Endothelial cell of umbilical vein (primary cell): ENCODE results near the gene KIF23. TPM values are rescaled to one million over a fixed set of nuclear protein-coding genes. Genes with fewer than 3 reads are reported as not detected.
A peak's percentile ranks its signal among the peaks of the same experiment; 100 is the strongest.

ENCODE experiments used
- BruUV-seq: library from RNA; stranded (reverse); fragments of 400-500 nt; replicated peaks from 2 replicates; lab custom pipeline; 2021; lab: Mats Ljungman, UMichigan
- CTCF ChIA-PET: fragments of 300-600, 350-600 bp; sonication (Branson Sonifier 250); formaldehyde crosslinking; loops from one replicate; lab custom pipeline; 2021; ENCODE audit warnings: antibody characterized with exemption, inconsistent platforms; lab: Charles Lee
- POLR2A ChIA-PET: fragments of 300-600, 350-600 bp; sonication (Branson Sonifier 250); formaldehyde crosslinking; loops from one replicate; lab custom pipeline; 2021; ENCODE audit warnings: antibody characterized with exemption, inconsistent platforms; lab: Charles Lee
- DNase-seq: peaks from one replicate; pipeline ENCODE4 v3.0.0-alpha.2; 2011; ENCODE audit warnings: low read depth, low spot score
- FAIRE-seq: peaks from 2 replicates; lab custom pipeline; 2011; peaks lifted over from hg19 to GRCh38; lab: Jason Lieb, UNC
- H2AFZ ChIP-seq: 2 replicates; pipeline ENCODE4 v1.6.0; 2012; ENCODE audit warnings: low read depth, low read length, control low read depth, inconsistent platforms
- H3K27ac ChIP-seq: 2 replicates; pipeline ENCODE4 v1.5.1; 2011; ENCODE audit warnings: low read depth, mild to moderate bottlenecking, control low read depth, low read length, moderate library complexity; ENCODE audit not compliant: insufficient read depth
- H3K27me3 ChIP-seq, 2 experiments: 2 replicates each; pipeline versions ENCODE4 v1.6.0 to v1.6.1; 2011; ENCODE audit warnings: low read length in 2 of 2, mixed read lengths in 1 of 2; ENCODE audit not compliant: control insufficient read depth in 2 of 2, insufficient read depth in 2 of 2
- H3K36me3 ChIP-seq, 2 experiments: 2 replicates in 1 of 2; 3 replicates in 1 of 2; pipeline ENCODE4 v1.5.1; 2011; ENCODE audit warnings: low read length in 2 of 2, mild to moderate bottlenecking in 1 of 2, moderate library complexity in 1 of 2; ENCODE audit not compliant: control insufficient read depth in 2 of 2, insufficient read depth in 2 of 2; ENCODE audit errors: extremely low read depth in 1 of 2
- H3K4me1 ChIP-seq: 3 replicates; pipeline ENCODE4 v1.5.1; 2011; ENCODE audit warnings: mild to moderate bottlenecking, low read length; ENCODE audit not compliant: control insufficient read depth, insufficient read depth; ENCODE audit errors: extremely low read depth
- H3K4me2 ChIP-seq: 2 replicates; pipeline ENCODE4 v1.6.1; 2011; ENCODE audit warnings: low read length, control low read depth, mixed read lengths; ENCODE audit not compliant: insufficient read depth
- H3K4me3 ChIP-seq, 3 experiments: fragments of 200-600 bp in 1 of 3; sonication (generic), shearing (Covaris generic) in 1 of 3; replicated peaks in 1 of 3; 2 replicates each; pipeline ENCODE4 v1.5.1; 2011 to 2016; ENCODE audit warnings: control low read depth in 3 of 3, low read length in 3 of 3, mild to moderate bottlenecking in 2 of 3, inconsistent platforms in 1 of 3, low read depth in 1 of 3, moderate library complexity in 1 of 3; ENCODE audit not compliant: insufficient read depth in 1 of 3
- H3K79me2 ChIP-seq: 2 replicates; pipeline ENCODE4 v1.6.0; 2012; ENCODE audit warnings: low read length, inconsistent platforms; ENCODE audit not compliant: control insufficient read depth, insufficient read depth
- H3K9ac ChIP-seq: replicated peaks from 2 replicates; pipeline ENCODE3; 2011; ENCODE audit warnings: low read length, control low read depth; ENCODE audit not compliant: insufficient read depth; ENCODE audit errors: extremely low read depth
- H3K9me1 ChIP-seq: replicated peaks from 3 replicates; pipeline ENCODE4 v1.6.0; 2011; ENCODE audit warnings: mild to moderate bottlenecking, low read length; ENCODE audit not compliant: control insufficient read depth, insufficient read depth; ENCODE audit errors: extremely low read depth
- H3K9me3 ChIP-seq: replicated peaks from 2 replicates; pipeline ENCODE4 v1.5.1; 2012; ENCODE audit warnings: low read length, inconsistent platforms; ENCODE audit not compliant: control insufficient read depth, insufficient read depth
- H4K20me1 ChIP-seq: replicated peaks from 2 replicates; pipeline ENCODE3; 2011; ENCODE audit warnings: mild to moderate bottlenecking, low read length; ENCODE audit not compliant: control insufficient read depth, insufficient read depth; ENCODE audit errors: extremely low read depth
- CTCF ChIP-seq, 2 donors: IDR thresholded peaks; 1 replicate in 1 of 2; 2 replicates in 1 of 2; pipeline ENCODE4 v1.5.1; 2011; ENCODE audit warnings: low read length in 2 of 2, mild to moderate bottlenecking in 2 of 2, moderate library complexity in 2 of 2, control low read depth in 1 of 2, inconsistent platforms in 1 of 2, low read depth in 1 of 2; ENCODE audit not compliant: insufficient read depth in 1 of 2; ENCODE audit errors: extremely low read depth in 1 of 2
- EZH2 ChIP-seq: IDR thresholded peaks from 2 replicates; pipeline ENCODE4 v1.6.1; 2012; ENCODE audit warnings: borderline replicate concordance, low read depth, mild to moderate bottlenecking, moderate library complexity, low read length, inconsistent platforms; ENCODE audit not compliant: severe bottlenecking
- FOS ChIP-seq: IDR thresholded peaks from 2 replicates; pipeline ENCODE4 v1.6.1; 2011; ENCODE audit warnings: mild to moderate bottlenecking, low read length, moderate library complexity, borderline replicate concordance; ENCODE audit not compliant: insufficient read depth
- GATA2 ChIP-seq: IDR thresholded peaks from 2 replicates; pipeline ENCODE4 v1.7.0; 2011; ENCODE audit warnings: low read depth, mild to moderate bottlenecking, moderate library complexity, mixed read lengths, low read length; ENCODE audit not compliant: insufficient read length, insufficient read depth
- JUN ChIP-seq: IDR thresholded peaks from 2 replicates; pipeline ENCODE4 v1.6.1; 2011; ENCODE audit warnings: borderline replicate concordance, low read depth; ENCODE audit not compliant: insufficient read length, insufficient read depth
- MAX ChIP-seq: IDR thresholded peaks from 2 replicates; pipeline ENCODE4 v1.6.1; 2011; ENCODE audit not compliant: insufficient read depth, insufficient read length
- MYC ChIP-seq: IDR thresholded peaks from one replicate; pipeline ENCODE4 v1.6.1; 2011; ENCODE audit warnings: mild to moderate bottlenecking, low read depth, low read length
- POLR2A ChIP-seq: IDR thresholded peaks from 2 replicates; pipeline ENCODE4 v1.6.1; 2012; ENCODE audit warnings: low read depth, mild to moderate bottlenecking, control low read depth, low read length
- POLR2AphosphoS5 ChIP-seq: IDR thresholded peaks from 2 replicates; pipeline ENCODE4 v1.6.1; 2012; ENCODE audit warnings: low read depth, mild to moderate bottlenecking, control low read depth, low read length, moderate library complexity; ENCODE audit not compliant: insufficient read depth
- dilution Hi-C: fragments of 300-500 bp; cut with MboI; formaldehyde crosslinking; loops from one replicate; pipeline ENCODE4 v1.15.0; 2019; ENCODE audit warnings: low sequenced_read_pairs; ENCODE audit not compliant: extremely low pct_ligation_motif_present
- intact Hi-C: fragments of 100-400 bp; cut with micrococcal nuclease; formaldehyde crosslinking; loops from one replicate; pipeline ENCODE4 v1.10.0; 2022
- polyA plus RNA-seq, 4 experiments: library from polyadenylated mRNA; depleted of rRNA in 3 of 4; stranded (reverse) in 3 of 4; unstranded in 1 of 4; fragments of >200 nt; gene quantifications; 2 replicates each; pipeline versions ENCODE4 v1.2.1 to v1.2.3, GENCODE V29; 2011 to 2012; ENCODE audit warnings: missing spikeins in 1 of 4
- total RNA-seq: library from RNA; stranded (reverse); gene quantifications from 2 replicates; pipeline ENCODE4 v1.2.3, GENCODE V29; 2021

The KIF23 gene
- total and polyA plus RNA-seq, 2 donors (not counting 3 experiments of a cell fraction or from before 2014, with no cell fraction given) = 25.4 to 64.7 TPM

- H3K4me1 ChIP-seq = peaks cover 7% of the 10 kb centered on the region
- H3K27me3 ChIP-seq = no peaks in the 10 kb centered on the region
- intact Hi-C loops (loop anchor here (1.0 to 2.0 kb wide), 4 partner anchors 129 to 335 kb away; no protein-coding TSS in a partner anchor), dilution Hi-C loops (no loop called here)
- no peaks in the 10 kb centered on the region for H3K79me2 ChIP-seq
- ChIA-PET CTCF (interaction anchor here (0.6 to 4.1 kb wide), 45 partner anchors 9 to 1141 kb away, joined by 3 to 40 read pairs (median 5); partner anchors contain the start of genes GLCE and KIF23), POLR2A (no interaction called here)
- no peaks in the 10 kb centered on the region for H3K9me3 ChIP-seq
- H3K27ac ChIP-seq = no peak overlapping the region
- FAIRE-seq (peak; percentile 77), DNase-seq (no peak)
- H3K4me3 ChIP-seq = no peak overlapping the region
- H4K20me1 ChIP-seq = no peaks in the 10 kb centered on the region
- H2AFZ ChIP-seq = peak overlapping the region; percentile 94
- no TSS peak for BruUV-seq
- H3K9ac ChIP-seq = no peak overlapping the region
- H3K9me1 ChIP-seq = no peaks in the 10 kb centered on the region
- H3K36me3 ChIP-seq = no peaks in the 10 kb centered on the region
- peak overlapping the region; percentile 42 for H3K4me2 ChIP-seq
- TF ChIP-seq FOS = no peak
- TF ChIP-seq GATA2 = no peak
- TF ChIP-seq MAX = no peak
- no peak for TF ChIP-seq JUN
- TF ChIP-seq POLR2A = no peak
- no peak for TF ChIP-seq EZH2
- no peak for TF ChIP-seq CTCF (IDR thresholded peaks at IDR 0.05; ENCODE audit: extremely low read depth in 1 of 2, insufficient read depth in 1 of 2, low read depth in 1 of 2, low read length in 2 of 2)
- no peak for TF ChIP-seq MYC
- no peak for TF ChIP-seq POLR2AphosphoS5
These were observed 20.2 kb upstream of the KIF23 start for GRCh38 chr15:69393831-69394491.
